ENCODE data around the gene DENND10. TPM values are rescaled to one million over a fixed set of nuclear protein-coding genes. Genes with fewer than 3 reads are reported as not detected.

DENND10 gene
- total RNA-seq, 1 experiment from 2014 or later, result 15.8 TPM

DNA sequence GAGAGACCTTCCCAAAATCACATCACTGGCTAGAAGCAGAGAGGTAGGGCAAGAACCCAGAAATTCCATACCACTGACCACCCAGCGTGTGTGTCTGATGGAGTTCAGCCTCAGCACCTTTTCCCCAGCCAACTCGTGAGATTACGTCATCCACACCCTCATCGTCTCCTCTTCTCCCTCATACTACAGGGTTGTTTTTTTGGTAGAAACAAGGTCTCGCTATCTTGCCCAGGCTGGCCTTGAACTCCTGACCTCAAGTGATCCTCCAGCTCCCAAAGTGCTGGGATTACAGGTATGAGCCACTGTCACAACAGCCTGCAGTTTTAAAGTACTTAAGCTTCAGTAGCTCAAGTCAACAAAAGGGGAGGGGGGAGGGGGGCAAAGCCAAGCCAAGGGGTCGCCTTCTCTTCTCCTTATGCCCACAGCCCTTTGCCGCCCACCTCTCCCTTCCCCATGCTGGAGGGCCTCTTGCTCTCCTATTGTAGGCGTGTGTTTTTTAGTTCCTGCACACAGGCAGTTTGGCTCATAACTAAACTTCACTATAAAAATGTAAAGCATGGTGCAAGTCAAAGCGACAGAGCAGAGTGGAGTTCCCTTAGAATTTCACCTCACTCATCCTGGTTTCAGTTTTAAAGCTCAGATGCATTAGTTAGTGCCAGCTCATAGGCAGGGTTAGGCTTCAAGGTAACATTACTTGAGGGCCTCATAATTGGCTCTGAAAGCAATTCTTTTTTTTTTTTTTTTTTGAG lies 79.9 kb downstream of the DENND10 start:
- H3K4me3 Mint-ChIP-seq (ENCODE audit: low read depth, unreplicated experiment), result no peak overlapping the region
- no peak overlapping the region for H3K27ac Mint-ChIP-seq (ENCODE audit: unreplicated experiment)
- no peak for DNase-seq
- H3K4me1 Mint-ChIP-seq (ENCODE audit: low read depth, unreplicated experiment), result no peaks in the 10 kb centered on the region
- H3K27me3 Mint-ChIP-seq (ENCODE audit: unreplicated experiment), result no peaks in the 10 kb centered on the region
- CTCF ChIA-PET, result interaction anchor here (0.6 to 0.8 kb wide), 3 partner anchors 23 to 367 kb away, joined by 3 to 4 read pairs (median 4); partner anchors contain the start of gene GRK5
- intact Hi-C loops (cut with micrococcal nuclease; ENCODE audit: unreplicated experiment), result no loop called here
- no peak for TF ChIP-seq CTCF (IDR thresholded peaks at IDR 0.05; ENCODE audit: unreplicated experiment)
- no TSS peak for BruUV-seq (replicated peaks)
- H3K36me3 Mint-ChIP-seq (ENCODE audit: insufficient read depth, unreplicated experiment), result peaks cover 3% of the 10 kb centered on the region
- H3K9me3 Mint-ChIP-seq (ENCODE audit: low read depth, unreplicated experiment), result no peaks in the 10 kb centered on the region

Other genes with a start within 250 kb of the DENND10 start
- gene NANOS1, start 74.4 kb upstream of the DENND10 start, total RNA-seq (2022), result 4.6 and 6.8 TPM in 2 replicates
- 95.3 and 104 TPM in 2 replicates for gene EIF3A, start 23.3 kb upstream of the DENND10 start, total RNA-seq (2022)
- 19.9 and 23.4 TPM in 2 replicates for gene SFXN4, start 61.6 kb downstream of the DENND10 start, total RNA-seq (2022)
- gene PRDX3, start 74.7 kb downstream of the DENND10 start, total RNA-seq (2022), result 110 and 114 TPM in 2 replicates
- 2.4 and 4.4 TPM in 2 replicates for gene GRK5, start 103.5 kb downstream of the DENND10 start, total RNA-seq (2022)